Measurements from ENCODE around the gene ILKAP. TPM values are rescaled to one million over a fixed set of nuclear protein-coding genes. Genes with fewer than 3 reads are reported as not detected.
A peak's percentile ranks its signal among the peaks of the same experiment; 100 is the strongest.

The ILKAP gene
- total RNA-seq, 1 experiment from 2014 or later = 49.9 TPM

- peak; percentile 22; the same call in 1 of the 2 replicates for ATAC-seq
- BruUV-seq (replicated peaks) = no TSS peak
- in situ Hi-C loops (cut with HindIII; ENCODE audit: low pct_unique_long_range_greater_than_20kb, low sequenced_read_pairs) (no loop called here), intact Hi-C loops (cut with micrococcal nuclease; ENCODE audit: unreplicated experiment) (no loop called here)
- Histone ChIP-seq H3K36me3 (ENCODE audit: control insufficient read depth, insufficient read depth, low read length) (peaks cover 6% of the 10 kb centered on the region), H3K9me3 (ENCODE audit: control insufficient read depth, insufficient read depth, low read depth, low read length) (no peaks in the 10 kb centered on the region), H3K4me1 (ENCODE audit: control insufficient read depth, insufficient read depth, low read length) (peaks cover 7% of the 10 kb centered on the region; the same call in 1 of the 2 replicates), H3K4me3 (ENCODE audit: low read depth in 2 of 2, low read length in 2 of 2) (no peak overlapping the region), H3K27ac (ENCODE audit: low read length) (peak overlapping the region; percentile 7; the same call in 1 of the 2 replicates), H3K27me3 (ENCODE audit: control insufficient read depth, insufficient read depth, low read length) (no peaks in the 10 kb centered on the region)
- CTCF ChIA-PET = interaction anchor here (0.7 kb wide), 1 partner anchor 43 kb away, joined by 3 read pairs; no protein-coding TSS in a partner anchor
- peak; percentile 66 for DNase-seq (ENCODE audit: low read depth, low spot score)
- POLR2A ChIA-PET = no interaction called here
- TF ChIP-seq CTCF (IDR thresholded peaks at IDR 0.05) (no peak), POLR2AphosphoS5 (IDR thresholded peaks at IDR 0.05; ENCODE audit: low read depth, low read length) (0 out of 2 replicates have a peak, but pooled peaks have one; percentile 16)
Observed at GRCh38 chr2:238169708-238170251, 33.7 kb downstream of the ILKAP start.

- in situ Hi-C loops (cut with HindIII; ENCODE audit: low pct_unique_long_range_greater_than_20kb, low sequenced_read_pairs) = no loop called here
- H3K27ac ChIP-seq (ENCODE audit: low read length) = peak overlapping the region; percentile 19; the same call in 1 of the 2 replicates
- peaks cover 6% of the 10 kb centered on the region for H3K36me3 ChIP-seq (ENCODE audit: control insufficient read depth, insufficient read depth, low read length)
- no peak for ATAC-seq
- no peak overlapping the region for H3K4me3 ChIP-seq (ENCODE audit: low read depth in 2 of 2, low read length in 2 of 2)
- H3K9me3 ChIP-seq (ENCODE audit: control insufficient read depth, insufficient read depth, low read depth, low read length) = no peaks in the 10 kb centered on the region
- intact Hi-C loops (cut with micrococcal nuclease; ENCODE audit: unreplicated experiment) = no loop called here
- CTCF ChIA-PET = interaction anchor here (0.7 kb wide), 1 partner anchor 42 kb away, joined by 3 read pairs; no protein-coding TSS in a partner anchor
- no TSS peak for BruUV-seq (replicated peaks)
- POLR2A ChIA-PET = no interaction called here
- no peak for TF ChIP-seq CTCF (IDR thresholded peaks at IDR 0.05)
- TF ChIP-seq TCF7L2 (IDR thresholded peaks at IDR 0.05; ENCODE audit: low read depth, low read length) = no peak
- no peak for TF ChIP-seq POLR2AphosphoS5 (IDR thresholded peaks at IDR 0.05; ENCODE audit: low read depth, low read length)
- TF ChIP-seq SIN3A (IDR thresholded peaks at IDR 0.05; ENCODE audit: borderline replicate concordance, insufficient read depth, low read depth, low read length) = no peak
- TF ChIP-seq REST (IDR thresholded peaks at IDR 0.05; ENCODE audit: insufficient read depth in 1 of 2, low read depth in 2 of 2, low read length in 1 of 2) = no peak
- peaks cover 7% of the 10 kb centered on the region; the same call in 1 of the 2 replicates for H3K4me1 ChIP-seq (ENCODE audit: control insufficient read depth, insufficient read depth, low read length)
- no peaks in the 10 kb centered on the region for H3K27me3 ChIP-seq (ENCODE audit: control insufficient read depth, insufficient read depth, low read length)
- peak; percentile 28 for DNase-seq (ENCODE audit: low read depth, low spot score)
Observed at GRCh38 chr2:238169048-238169707, 34.3 kb downstream of the ILKAP start.

All from Panc1 (cell line).